Stimulated activated CD4-positive, alpha-beta T cell treated with anti-CD3 and anti-CD28 coated beads, Interleukin-1b, Interleukin-23, amount 100 ng/mL, for 1 hour (primary cell): ENCODE results near the gene TMPRSS3.

Experiments used
- DNase-seq, 2 donors: peaks; one replicate each; pipeline ENCODE4 v3.0.0-alpha.2; 2020; ENCODE audit warnings: low read depth in 2 of 2

The TMPRSS3 gene

GRCh38 chr21:42373196-42373907 is 22.5 kb downstream of the TMPRSS3 start:
- DNase-seq: no peak

GRCh38 chr21:42370894-42371654 is 24.8 kb downstream of the TMPRSS3 start:
- DNase-seq: no peak

- no peak for DNase-seq
Observed at GRCh38 chr21:42369821-42370220, 26.0 kb downstream of the TMPRSS3 start.

- DNase-seq: no peak
Observed at GRCh38 chr21:42367367-42368165, 28.3 kb downstream of the TMPRSS3 start.

- DNase-seq: no peak
Observed at GRCh38 chr21:42366292-42367010, 29.4 kb downstream of the TMPRSS3 start, which contains the start of gene TFF1. Gene TFF1, minus strand, starts transcription at chr21:42366535. Its CDS starts 40 bp downstream, at chr21:42366495.

GRCh38 chr21:42365770-42366169 is 30.1 kb downstream of the TMPRSS3 start:
- no peak for DNase-seq

GRCh38 chr21:42364304-42364865 is 31.5 kb downstream of the TMPRSS3 start:
- no peak for DNase-seq

GRCh38 chr21:42363312-42363711 is 32.5 kb downstream of the TMPRSS3 start:
- no peak for DNase-seq

- DNase-seq: no peak
Observed at GRCh38 chr21:42362700-42363099, 33.2 kb downstream of the TMPRSS3 start.

GRCh38 chr21:42362198-42362597 is 33.7 kb downstream of the TMPRSS3 start:
- DNase-seq: no peak

GRCh38 chr21:42361286-42361685 is 34.6 kb downstream of the TMPRSS3 start:
- no peak for DNase-seq

- no peak for DNase-seq
Observed at GRCh38 chr21:42360317-42360716, 35.5 kb downstream of the TMPRSS3 start.

GRCh38 chr21:42358937-42359336 is 36.9 kb downstream of the TMPRSS3 start:
- DNase-seq: no peak

- DNase-seq: no peak
Observed at GRCh38 chr21:42358261-42358660, 37.6 kb downstream of the TMPRSS3 start.

- no peak for DNase-seq
Observed at GRCh38 chr21:42357307-42357706, 38.5 kb downstream of the TMPRSS3 start.

- no peak for DNase-seq
Observed at GRCh38 chr21:42356650-42357049, 39.2 kb downstream of the TMPRSS3 start.

GRCh38 chr21:42356046-42356445 is 39.8 kb downstream of the TMPRSS3 start:
- no peak for DNase-seq

GRCh38 chr21:42353623-42354022 is 42.2 kb downstream of the TMPRSS3 start:
- no peak for DNase-seq

- DNase-seq: no peak
Observed at GRCh38 chr21:42352441-42353095, 43.3 kb downstream of the TMPRSS3 start.

GRCh38 chr21:42351626-42352440 is 44.0 kb downstream of the TMPRSS3 start:
- DNase-seq: no peak
